ENCODE results near the gene PPM1E.

GRCh38 chr17:58760248-58760647 is 4.6 kb downstream of the PPM1E start:
- TF ChIP-seq, protein P1, sequence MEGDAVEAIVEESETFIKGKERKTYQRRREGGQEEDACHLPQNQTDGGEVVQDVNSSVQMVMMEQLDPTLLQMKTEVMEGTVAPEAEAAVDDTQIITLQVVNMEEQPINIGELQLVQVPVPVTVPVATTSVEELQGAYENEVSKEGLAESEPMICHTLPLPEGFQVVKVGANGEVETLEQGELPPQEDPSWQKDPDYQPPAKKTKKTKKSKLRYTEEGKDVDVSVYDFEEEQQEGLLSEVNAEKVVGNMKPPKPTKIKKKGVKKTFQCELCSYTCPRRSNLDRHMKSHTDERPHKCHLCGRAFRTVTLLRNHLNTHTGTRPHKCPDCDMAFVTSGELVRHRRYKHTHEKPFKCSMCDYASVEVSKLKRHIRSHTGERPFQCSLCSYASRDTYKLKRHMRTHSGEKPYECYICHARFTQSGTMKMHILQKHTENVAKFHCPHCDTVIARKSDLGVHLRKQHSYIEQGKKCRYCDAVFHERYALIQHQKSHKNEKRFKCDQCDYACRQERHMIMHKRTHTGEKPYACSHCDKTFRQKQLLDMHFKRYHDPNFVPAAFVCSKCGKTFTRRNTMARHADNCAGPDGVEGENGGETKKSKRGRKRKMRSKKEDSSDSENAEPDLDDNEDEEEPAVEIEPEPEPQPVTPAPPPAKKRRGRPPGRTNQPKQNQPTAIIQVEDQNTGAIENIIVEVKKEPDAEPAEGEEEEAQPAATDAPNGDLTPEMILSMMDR (IDR thresholded peaks at IDR 0.05): no peak
- no peak for TF ChIP-seq EZH2 (IDR thresholded peaks at IDR 0.05; ENCODE audit: borderline replicate concordance, insufficient read depth, low read depth, low read length, poor library complexity, severe bottlenecking)

Data from B cell (primary cell).